GM18907 (cell line): Measurements from ENCODE around the gene IGFL2.
"Not testable (repeated sequence)": the region's sequence is repeated elsewhere in the genome, so short reads cannot be mapped to it uniquely, and the experiment has no call there.

Experiments used
- ATAC-seq: cut with Tn5 transposase; IDR thresholded peaks from one replicate; pipeline ENCODE4 v1.9.1; 2021; ENCODE audit warnings: mild to moderate bottlenecking, moderate library complexity; ENCODE audit not compliant: unreplicated experiment

The IGFL2 gene

GRCh38 chr19:46147791-46148288 is at the start of gene IGFL2:
IGFL2 (plus strand) TSS chr19:46148238; CDS start chr19:46148279, 41 bp downstream.
- ATAC-seq, result no peak

- no peak for ATAC-seq
Observed at GRCh38 chr19:46100344-46100743, 47.7 kb upstream of the IGFL2 start.

GRCh38 chr19:46101293-46101692 is 46.7 kb upstream of the IGFL2 start:
- no peak for ATAC-seq

GRCh38 chr19:46102333-46102732 is 45.7 kb upstream of the IGFL2 start:
- not testable (repeated sequence) for ATAC-seq

GRCh38 chr19:46107371-46107770 is 40.7 kb upstream of the IGFL2 start:
- no peak for ATAC-seq

GRCh38 chr19:46109876-46110275 is 38.2 kb upstream of the IGFL2 start:
- ATAC-seq, result no peak

GRCh38 chr19:46111376-46111775 is 36.7 kb upstream of the IGFL2 start:
- no peak for ATAC-seq

- ATAC-seq, result no peak
Observed at GRCh38 chr19:46112527-46112926, 35.5 kb upstream of the IGFL2 start.

GRCh38 chr19:46113726-46114125 is 34.3 kb upstream of the IGFL2 start:
- ATAC-seq, result no peak

GRCh38 chr19:46115396-46116106 is 32.5 kb upstream of the IGFL2 start:
- no peak for ATAC-seq

- no peak for ATAC-seq
Observed at GRCh38 chr19:46116121-46116520, 31.9 kb upstream of the IGFL2 start.

GRCh38 chr19:46118136-46118535 is 29.9 kb upstream of the IGFL2 start:
- no peak for ATAC-seq

GRCh38 chr19:46124638-46125115 is 23.4 kb upstream of the IGFL2 start, which contains the start of gene IGFL3:
IGFL3 (minus strand) TSS chr19:46124688; CDS start chr19:46124649, 39 bp downstream.
- ATAC-seq, result no peak

- no peak for ATAC-seq
Observed at GRCh38 chr19:46125447-46125846, 22.6 kb upstream of the IGFL2 start.

GRCh38 chr19:46126086-46126580 is 21.9 kb upstream of the IGFL2 start:
- ATAC-seq, result no peak

- ATAC-seq, result no peak
Observed at GRCh38 chr19:46131485-46132143, 16.4 kb upstream of the IGFL2 start.

GRCh38 chr19:46132508-46133100 is 15.4 kb upstream of the IGFL2 start:
- no peak for ATAC-seq

GRCh38 chr19:46133101-46133627 is 14.9 kb upstream of the IGFL2 start:
- no peak for ATAC-seq

GRCh38 chr19:46133777-46134241 is 14.2 kb upstream of the IGFL2 start:
- no peak for ATAC-seq

GRCh38 chr19:46134527-46134926 is 13.5 kb upstream of the IGFL2 start:
- no peak for ATAC-seq

GRCh38 chr19:46137915-46138473 is 10.0 kb upstream of the IGFL2 start:
- no peak for ATAC-seq
